MCF 10A (cell line): ENCODE data around the gene DEFB118. TPM values are rescaled to one million over a fixed set of nuclear protein-coding genes. Genes with fewer than 3 reads are reported as not detected.

Experiments
- Bru-seq: library from RNA; stranded (reverse); fragments of 400-500 nt; gene quantifications from one replicate; lab custom pipeline; 2021; lab: Mats Ljungman, UMichigan
- BruChase-seq, 2 experiments: library from RNA; stranded (reverse); fragments of 400-500 nt; gene quantifications; one replicate each; lab custom pipeline; 2021; lab: Mats Ljungman, UMichigan
- BruUV-seq: library from RNA; stranded (reverse); fragments of 400-500 nt; replicated peaks from 2 replicates; lab custom pipeline; 2021; lab: Mats Ljungman, UMichigan
- CTCF ChIA-PET: fragments of 300-600 bp; sonication (Branson Sonifier 250); formaldehyde crosslinking; extraction: SDS; loops from one replicate; lab custom pipeline; 2021; ENCODE audit warnings: antibody characterized with exemption, inconsistent platforms; lab: Yijun Ruan, JAX
- POLR2A ChIA-PET: fragments of 300-600, 350-650 bp; sonication (Branson Sonifier 250); formaldehyde crosslinking; extraction: SDS; loops from one replicate; lab custom pipeline; 2020; ENCODE audit warnings: antibody characterized with exemption, inconsistent platforms; lab: Yijun Ruan, JAX
- DNase-seq: peaks from one replicate; pipeline ENCODE4 v3.0.0-alpha.2; 2018; ENCODE audit not compliant: unreplicated experiment
- H3K27ac Mint-ChIP-seq: one replicate; pipeline ENCODE4 v1.8.0; 2022; ENCODE audit warnings: mild to moderate bottlenecking, low read depth, mixed read lengths; ENCODE audit not compliant: unreplicated experiment
- H3K27me3 Mint-ChIP-seq: one replicate; pipeline ENCODE4 v1.8.0; 2022; ENCODE audit warnings: mixed read lengths; ENCODE audit not compliant: insufficient read depth, unreplicated experiment
- H3K36me3 Mint-ChIP-seq: one replicate; pipeline ENCODE4 v1.8.0; 2022; ENCODE audit warnings: mild to moderate bottlenecking, moderate library complexity, mixed read lengths; ENCODE audit not compliant: insufficient read depth, unreplicated experiment
- H3K4me1 Mint-ChIP-seq: one replicate; pipeline ENCODE4 v1.8.0; 2022; ENCODE audit warnings: mixed read lengths; ENCODE audit not compliant: insufficient read depth, unreplicated experiment
- H3K4me3 Mint-ChIP-seq: one replicate; pipeline ENCODE4 v1.8.0; 2022; ENCODE audit warnings: mild to moderate bottlenecking, moderate library complexity, mixed read lengths; ENCODE audit not compliant: unreplicated experiment
- H3K9me3 Mint-ChIP-seq: one replicate; pipeline ENCODE4 v1.8.0; 2022; ENCODE audit warnings: mixed read lengths; ENCODE audit not compliant: unreplicated experiment
- CTCF ChIP-seq: fragments of 200-600 bp; IDR thresholded peaks from one replicate; pipeline ENCODE4 v1.8.0; 2022; ENCODE audit warnings: antibody characterized with exemption, mild to moderate bottlenecking; ENCODE audit not compliant: unreplicated experiment
- intact Hi-C: fragments of 100-400 bp; cut with micrococcal nuclease; formaldehyde crosslinking; loops from 2 replicates; pipeline ENCODE4 v1.14.1; 2022
- long read RNA-seq: library from polyadenylated mRNA; stranded (forward); transcript quantifications from one replicate; pipeline ENCODE4 v2.0.0, GENCODE V29; 2022
- total RNA-seq: library from RNA; stranded (reverse); gene quantifications from 2 replicates; pipeline ENCODE4 v1.2.3, GENCODE V29; 2022

DEFB118 gene
- not detected in 2 replicates for total RNA-seq
- not detected for Bru-seq, nascent RNA
- BruChase-seq, experiment 1, labeled RNA remaining after a 6-hour chase = not detected
- not detected for BruChase-seq, experiment 2, labeled RNA remaining after a 2-hour chase
- long read RNA-seq = 0 reads

DNA sequence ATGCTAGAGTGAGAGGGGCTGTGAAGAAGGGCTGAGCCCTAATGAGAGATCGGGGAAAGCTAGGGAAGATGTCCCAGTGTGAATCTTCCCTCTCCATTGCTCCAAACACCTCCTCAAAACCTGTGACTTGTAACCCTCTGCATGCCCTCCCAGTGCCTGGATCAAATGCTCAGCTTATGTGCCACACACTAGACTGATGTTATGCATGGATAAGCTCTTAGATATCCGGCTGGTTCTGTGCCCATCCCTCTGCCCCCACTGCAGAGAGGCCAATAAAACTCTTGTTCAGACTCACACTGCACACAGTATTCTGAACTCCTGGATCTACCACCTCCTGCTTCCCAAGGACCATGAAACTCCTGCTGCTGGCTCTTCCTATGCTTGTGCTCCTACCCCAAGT, at the start of gene DEFB118:
Gene DEFB118 (plus strand): TSS at position 301 of the 400 bp plus-strand sequence. CDS start 50 bp downstream, at position 351.
- POLR2A ChIA-PET = interaction anchor here (1.1 kb wide), 1 partner anchor 24 kb away, joined by 3 read pairs; no protein-coding TSS in a partner anchor
- TF ChIP-seq CTCF = no peak
- BruUV-seq = no TSS peak

DNA sequence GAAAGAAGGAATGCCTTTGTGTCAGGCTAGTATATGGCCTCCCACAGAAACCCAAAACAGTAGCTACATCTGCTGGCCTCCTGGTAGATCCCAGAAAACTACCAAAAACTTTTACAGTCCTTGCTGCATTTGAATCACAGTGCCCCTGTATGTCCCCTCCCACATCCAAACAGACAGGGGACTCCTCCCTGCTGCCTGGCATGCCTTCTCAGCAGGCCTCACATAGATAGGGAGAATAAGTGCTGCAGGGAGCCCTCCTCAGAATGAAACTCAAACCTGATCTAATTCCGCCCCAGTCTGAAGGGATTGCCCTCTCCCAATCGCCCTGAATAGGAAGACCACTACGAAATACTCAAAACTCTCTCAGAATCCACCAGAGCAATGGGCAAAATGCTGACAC, 45.9 kb upstream of the DEFB118 start:
- no peak for DNase-seq
- TF ChIP-seq CTCF = no peak
- no peaks in the 10 kb centered on the region for H3K36me3 Mint-ChIP-seq
- H3K4me1 Mint-ChIP-seq = no peaks in the 10 kb centered on the region
- intact Hi-C loops = no loop called here
- no TSS peak for BruUV-seq
- ChIA-PET POLR2A (no interaction called here), CTCF (interaction anchor here (1.2 to 3.8 kb wide), 2 partner anchors 8 to 12 kb away, joined by 3 to 10 read pairs; no protein-coding TSS in a partner anchor)
- no peak overlapping the region for H3K27ac Mint-ChIP-seq
- no peak overlapping the region for H3K4me3 Mint-ChIP-seq
- H3K27me3 Mint-ChIP-seq = peaks cover 30% of the 10 kb centered on the region
- peaks cover 24% of the 10 kb centered on the region for H3K9me3 Mint-ChIP-seq

More for the DNA sequence above, at the start of gene DEFB118:
- H3K36me3 Mint-ChIP-seq = no peaks in the 10 kb centered on the region
- H3K27me3 Mint-ChIP-seq = peaks cover 33% of the 10 kb centered on the region
- no peaks in the 10 kb centered on the region for H3K9me3 Mint-ChIP-seq
- CTCF ChIA-PET = interaction anchor here (0.6 to 1.3 kb wide), 3 partner anchors 10 to 180 kb away, joined by 3 to 4 read pairs (median 3); partner anchors contain the start of gene HM13
- no peak within 1 kb of the TSS for H3K27ac Mint-ChIP-seq
- intact Hi-C loops = no loop called here
- H3K4me3 Mint-ChIP-seq = no peak within 1 kb of the TSS
- no peak for DNase-seq
- H3K4me1 Mint-ChIP-seq = no peaks in the 10 kb centered on the region

DNA sequence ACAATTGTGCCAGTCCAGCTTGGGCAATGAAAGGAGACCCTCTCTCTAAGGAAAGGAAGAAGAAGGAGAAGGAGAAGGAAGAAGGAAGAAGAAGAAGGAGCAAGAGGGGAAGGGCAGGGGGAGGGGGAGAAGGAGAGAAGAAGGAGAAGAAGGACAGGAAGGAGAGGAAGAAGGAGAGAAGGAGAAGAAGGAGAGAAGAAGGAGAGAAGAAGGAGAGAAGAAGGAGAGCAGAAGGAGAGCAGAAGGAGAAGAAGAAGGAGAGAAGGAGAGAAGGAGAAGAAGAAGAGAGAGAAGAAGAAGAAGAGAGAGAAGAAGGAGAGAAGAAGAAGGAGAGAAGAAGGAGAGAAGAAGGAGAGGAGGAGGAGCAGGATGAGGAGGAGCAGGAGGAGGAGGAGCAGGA, 37.5 kb upstream of the DEFB118 start:
- peaks cover 38% of the 10 kb centered on the region for H3K9me3 Mint-ChIP-seq
- no peak overlapping the region for H3K4me3 Mint-ChIP-seq
- no peaks in the 10 kb centered on the region for H3K36me3 Mint-ChIP-seq
- ChIA-PET CTCF (interaction anchor here (0.6 kb wide), 2 partner anchors 184 to 1334 kb away, joined by 4 to 5 read pairs; partner anchors contain the start of gene HM13), POLR2A (no interaction called here)
- H3K27ac Mint-ChIP-seq = no peak overlapping the region
- H3K4me1 Mint-ChIP-seq = no peaks in the 10 kb centered on the region
- intact Hi-C loops = no loop called here
- BruUV-seq = no TSS peak
- TF ChIP-seq CTCF = no peak
- no peaks in the 10 kb centered on the region for H3K27me3 Mint-ChIP-seq
- no peak for DNase-seq

DNA sequence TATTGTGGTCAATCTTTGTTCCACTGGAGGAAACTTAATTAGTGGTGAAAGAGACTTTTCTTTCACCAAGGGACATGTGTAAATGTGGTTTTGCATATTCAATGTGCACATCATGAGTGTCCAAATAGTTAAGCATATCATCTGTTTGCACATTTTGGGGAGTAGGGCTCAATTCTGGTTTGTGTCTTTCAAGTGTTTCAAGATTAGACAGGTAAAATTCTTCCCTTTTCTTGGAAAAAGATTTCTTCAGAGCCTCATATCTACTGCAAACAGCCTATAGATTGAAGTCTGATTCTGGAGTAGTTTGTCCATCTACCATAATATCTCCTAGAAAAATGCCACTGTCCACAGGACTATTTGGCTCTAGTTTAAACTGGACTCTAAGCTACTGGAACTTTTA, 26.9 kb upstream of the DEFB118 start:
- Mint-ChIP-seq H3K4me3 (no peak overlapping the region), H3K27ac (no peak overlapping the region), H3K36me3 (no peaks in the 10 kb centered on the region), H3K27me3 (peaks cover 11% of the 10 kb centered on the region), H3K4me1 (no peaks in the 10 kb centered on the region), H3K9me3 (no peaks in the 10 kb centered on the region)
- no peak for TF ChIP-seq CTCF
- no peak for DNase-seq
- BruUV-seq = no TSS peak
- intact Hi-C loops = no loop called here
- POLR2A ChIA-PET = no interaction called here
- CTCF ChIA-PET = interaction anchor here (0.8 to 1.1 kb wide), 2 partner anchors 115 to 161 kb away, joined by 6 to 7 read pairs; no protein-coding TSS in a partner anchor
